ENCODE measurements around the gene CACNA1G. TPM values are rescaled to one million over a fixed set of nuclear protein-coding genes. Genes with fewer than 3 reads are reported as not detected.

Gene CACNA1G
- polyA plus RNA-seq, 1 donor (not counting 4 experiments of a cell fraction or from before 2014, with no cell fraction given) = 0.07 TPM

- H3K4me2 ChIP-seq (ENCODE audit: control insufficient read depth, extremely low read depth, insufficient read depth, low read depth, low read length) = peak overlapping the region; percentile 67
- H3K4me1 ChIP-seq (ENCODE audit: control insufficient read depth, extremely low read depth, insufficient read depth, low read length) = peaks cover 28% of the 10 kb centered on the region
- H3K9me3 ChIP-seq (ENCODE audit: control insufficient read depth, low read depth, low read length) = no peaks in the 10 kb centered on the region
- peaks cover 0 to 17% of the 10 kb centered on the region in 2 experiments for H3K36me3 ChIP-seq (ENCODE audit: control insufficient read depth in 2 of 2, extremely low read depth in 1 of 2, insufficient read depth in 2 of 2, low read length in 2 of 2)
- H4K20me1 ChIP-seq (ENCODE audit: control insufficient read depth, extremely low read depth, insufficient read depth, low read length) = no peaks in the 10 kb centered on the region
- dilution Hi-C loops (cut with MboI; ENCODE audit: extremely low pct_ligation_motif_present, low sequenced_read_pairs) = no loop called here
- H3K27ac ChIP-seq (ENCODE audit: control insufficient read depth, insufficient read depth, low read length) = peak overlapping the region; percentile 76
- peak overlapping the region; percentile 29 for H3K9ac ChIP-seq (ENCODE audit: control insufficient read depth, extremely low read depth, insufficient read depth, low read length)
- TF ChIP-seq CTCF (optimal IDR thresholded peaks at IDR 0.05 in 1 of 3, IDR thresholded peaks at IDR 0.05 in 1 of 3, conservative IDR thresholded peaks at IDR 0.05 in 1 of 3; ENCODE audit: extremely low read depth in 1 of 3, insufficient read depth in 2 of 3, low read length in 3 of 3) (no peak), EZH2 (IDR thresholded peaks at IDR 0.05; ENCODE audit: low read length) (no peak)
- DNase-seq (ENCODE audit: low read depth, low spot score) (no peak), FAIRE-seq (no peak)
- no peak overlapping the region for H2AFZ ChIP-seq (ENCODE audit: control insufficient read depth, low read length)
- H3K9me1 ChIP-seq (ENCODE audit: control insufficient read depth, extremely low read depth, insufficient read depth, low read length) = no peaks in the 10 kb centered on the region
- H3K79me2 ChIP-seq (ENCODE audit: control insufficient read depth, insufficient read depth, low read length) = no peaks in the 10 kb centered on the region
- no peak overlapping the region for H3K4me3 ChIP-seq (ENCODE audit: control insufficient read depth in 2 of 3, extremely low read depth in 1 of 3, insufficient read depth in 2 of 3, low read depth in 1 of 3, low read length in 3 of 3)
- no peaks in the 10 kb centered on the region for H3K27me3 ChIP-seq (ENCODE audit: control insufficient read depth, extremely low read depth, insufficient read depth, low read length)
Observed at GRCh38 chr17:50660887-50661345, 100.4 kb downstream of the CACNA1G start.

- TF ChIP-seq EZH2 (IDR thresholded peaks at IDR 0.05; ENCODE audit: low read length) (no peak), CTCF (optimal IDR thresholded peaks at IDR 0.05 in 1 of 3, IDR thresholded peaks at IDR 0.05 in 1 of 3, conservative IDR thresholded peaks at IDR 0.05 in 1 of 3; ENCODE audit: extremely low read depth in 1 of 3, insufficient read depth in 2 of 3, low read length in 3 of 3) (no peak)
- peak overlapping the region; percentile 29 for H3K9ac ChIP-seq (ENCODE audit: control insufficient read depth, extremely low read depth, insufficient read depth, low read length)
- no peak for DNase-seq (ENCODE audit: low read depth, low spot score)
- no peaks in the 10 kb centered on the region for H3K27me3 ChIP-seq (ENCODE audit: control insufficient read depth, extremely low read depth, insufficient read depth, low read length)
- peaks cover 28% of the 10 kb centered on the region for H3K4me1 ChIP-seq (ENCODE audit: control insufficient read depth, extremely low read depth, insufficient read depth, low read length)
- dilution Hi-C loops (cut with MboI; ENCODE audit: extremely low pct_ligation_motif_present, low sequenced_read_pairs) = no loop called here
- no peaks in the 10 kb centered on the region for H3K79me2 ChIP-seq (ENCODE audit: control insufficient read depth, insufficient read depth, low read length)
- peak overlapping the region; percentile 67 for H3K4me2 ChIP-seq (ENCODE audit: control insufficient read depth, extremely low read depth, insufficient read depth, low read depth, low read length)
- peak overlapping the region; percentile 76 for H3K27ac ChIP-seq (ENCODE audit: control insufficient read depth, insufficient read depth, low read length)
- H3K36me3 ChIP-seq (ENCODE audit: control insufficient read depth in 2 of 2, extremely low read depth in 1 of 2, insufficient read depth in 2 of 2, low read length in 2 of 2) = peaks cover 0 to 15% of the 10 kb centered on the region in 2 experiments
- H3K9me1 ChIP-seq (ENCODE audit: control insufficient read depth, extremely low read depth, insufficient read depth, low read length) = no peaks in the 10 kb centered on the region
- no peak overlapping the region for H3K4me3 ChIP-seq (ENCODE audit: control insufficient read depth in 2 of 3, extremely low read depth in 1 of 3, insufficient read depth in 2 of 3, low read depth in 1 of 3, low read length in 3 of 3)
- no peaks in the 10 kb centered on the region for H4K20me1 ChIP-seq (ENCODE audit: control insufficient read depth, extremely low read depth, insufficient read depth, low read length)
- H2AFZ ChIP-seq (ENCODE audit: control insufficient read depth, low read length) = no peak overlapping the region
- no peaks in the 10 kb centered on the region for H3K9me3 ChIP-seq (ENCODE audit: control insufficient read depth, low read depth, low read length)
- no peak for FAIRE-seq
Observed at GRCh38 chr17:50661348-50661747, 100.8 kb downstream of the CACNA1G start.
